HepG2 (cell line): Measurements from ENCODE around the gene SDC4. TPM values are rescaled to one million over a fixed set of nuclear protein-coding genes. Genes with fewer than 3 reads are reported as not detected.

Source experiments
- FOSL2 ChIP-seq: sonication (generic); formaldehyde crosslinking; IDR thresholded peaks from 2 replicates; pipeline ENCODE4 v1.4.0; 2020; ENCODE audit warnings: missing genetic modification reagents
- GATAD2A ChIP-seq: IDR thresholded peaks from 2 replicates; pipeline ENCODE4 v1.6.1; 2016
- IKZF5 ChIP-seq: IDR thresholded peaks from 2 replicates; pipeline ENCODE4 v1.6.1; 2018; ENCODE audit warnings: missing genetic modification reagents, mild to moderate bottlenecking, missing compliant biosample characterization
- KLF16 ChIP-seq, 2 experiments: sonication (generic) in 1 of 2; formaldehyde crosslinking in 1 of 2; IDR thresholded peaks; 2 replicates each; pipeline versions ENCODE4 v1.6.1 to v1.8.0; 2016 to 2023; ENCODE audit warnings: missing genetic modification reagents in 2 of 2, missing compliant biosample characterization in 1 of 2
- MED1 ChIP-seq: sonication (generic); formaldehyde crosslinking; IDR thresholded peaks from 2 replicates; pipeline ENCODE4 v1.4.0; 2020; ENCODE audit warnings: missing genetic modification reagents
- RARG ChIP-seq: sonication (generic); formaldehyde crosslinking; IDR thresholded peaks from 2 replicates; pipeline ENCODE4 v1.4.0; 2020; ENCODE audit warnings: low read depth, mild to moderate bottlenecking, missing genetic modification reagents
- SCMH1 ChIP-seq: sonication (generic); formaldehyde crosslinking; IDR thresholded peaks from 2 replicates; pipeline ENCODE4 v1.9.0; 2021; ENCODE audit warnings: missing genetic modification reagents, mild to moderate bottlenecking, borderline replicate concordance
- SIX1 ChIP-seq: sonication (generic); formaldehyde crosslinking; IDR thresholded peaks from 2 replicates; pipeline ENCODE4 v1.4.0; 2020; ENCODE audit warnings: missing genetic modification reagents, borderline replicate concordance
- SIX4 ChIP-seq: sonication (generic); formaldehyde crosslinking; IDR thresholded peaks from 2 replicates; pipeline ENCODE4 v1.4.0; 2020; ENCODE audit warnings: missing genetic modification reagents
- SNAPC2 ChIP-seq: sonication (generic); formaldehyde crosslinking; IDR thresholded peaks from 2 replicates; pipeline ENCODE4 v1.8.1; 2022; ENCODE audit warnings: mild to moderate bottlenecking, missing genetic modification reagents
- SYNCRIP ChIP-seq: fragments of 200-400 bp; formaldehyde crosslinking; IDR thresholded peaks from 2 replicates; pipeline ENCODE4 v1.6.1; 2018; ENCODE audit warnings: mild to moderate bottlenecking, low read depth, low read length; ENCODE audit not compliant: insufficient read depth
- ZFP36 ChIP-seq: fragments of 150-350 bp; IDR thresholded peaks from 2 replicates; pipeline ENCODE4 v1.6.1; 2018; ENCODE audit warnings: borderline replicate concordance, low read length, low read depth; ENCODE audit not compliant: partially characterized antibody
- ZFYVE20 ChIP-seq: sonication (generic); formaldehyde crosslinking; IDR thresholded peaks from 2 replicates; pipeline ENCODE4 v1.8.0; 2023; ENCODE audit warnings: low read depth, mild to moderate bottlenecking, moderate library complexity, missing genetic modification reagents, borderline replicate concordance
- ZNF142 ChIP-seq: sonication (generic); formaldehyde crosslinking; IDR thresholded peaks from 2 replicates; pipeline ENCODE4 v1.4.0; 2020; ENCODE audit warnings: missing genetic modification reagents
- ZNF256 ChIP-seq: sonication (generic); formaldehyde crosslinking; conservative IDR thresholded peaks from 2 replicates; pipeline ENCODE4 v1.4.0; 2020; ENCODE audit warnings: missing genetic modification reagents
- ZNF276 ChIP-seq: sonication (generic); formaldehyde crosslinking; IDR thresholded peaks from 2 replicates; pipeline ENCODE4 v1.4.0; 2020; ENCODE audit warnings: mild to moderate bottlenecking, low read depth, missing genetic modification reagents
- ZNF414 ChIP-seq: sonication (generic); formaldehyde crosslinking; IDR thresholded peaks from 2 replicates; pipeline ENCODE4 v1.5.0; 2020; ENCODE audit warnings: missing genetic modification reagents
- ZNF562 ChIP-seq: sonication (generic); formaldehyde crosslinking; IDR thresholded peaks from 2 replicates; pipeline ENCODE4 v1.8.0; 2022; ENCODE audit warnings: missing genetic modification reagents, borderline replicate concordance
- ZNF652 ChIP-seq: IDR thresholded peaks from 2 replicates; pipeline ENCODE4 v1.6.1; 2016; ENCODE audit warnings: low read depth, borderline replicate concordance
- polyA plus RNA-seq, 8 experiments: library from polyadenylated mRNA; depleted of rRNA in 3 of 8; stranded (reverse) in 7 of 8; unstranded in 1 of 8; fragments of >200 nt; fragmentation: Illumina TruSeq in 4 of 8; extraction: Trizol in 4 of 8; gene quantifications; 2 replicates each; pipeline versions ENCODE4 v1.2.1 to v1.2.3, GENCODE V29; 2011 to 2016; ENCODE audit warnings: low read depth in 4 of 8, missing spikeins in 1 of 8, mixed read lengths in 1 of 8; ENCODE audit not compliant: insufficient read depth in 1 of 8
- total RNA-seq, 5 experiments: library from RNA; depleted of rRNA; stranded (reverse); fragments of >200 nt; fragmentation: Illumina TruSeq; extraction: Trizol; gene quantifications; 2 replicates each; pipeline ENCODE4 v1.2.3, GENCODE V29; 2016; ENCODE audit warnings: low read depth in 1 of 5

Gene SDC4
- total and polyA plus RNA-seq, 2 of the 13 experiments (the other 11 are each of a cell fraction or from before 2014, with no cell fraction given): 49.0 to 65.1 TPM

GRCh38 chr20:45322952-45323383, 25.3 kb downstream of the SDC4 start (continued):
- TF ChIP-seq ZNF142 (CRISPR knock-in tag) (0 out of 2 replicates have a peak, but pooled peaks have one; percentile 44), ZNF652 (CRISPR knock-in tag) (0 out of 2 replicates have a peak, but pooled peaks have one; percentile 26), SNAPC2 (CRISPR knock-in tag) (peak; percentile 56; the same call in 1 of the 2 replicates), ZFP36 (no peak), GATAD2A (CRISPR knock-in tag) (peak; percentile 74), SIX1 (CRISPR knock-in tag) (peak; percentile 29; the same call in 1 of the 2 replicates), FOSL2 (peak; percentile 68), ZNF276 (CRISPR knock-in tag) (no peak), ZNF562 (no peak), SCMH1 (CRISPR knock-in tag) (no peak), IKZF5 (CRISPR knock-in tag) (no peak), KLF16 (CRISPR knock-in tag; IDR thresholded peaks at IDR 0.05) (peak in 1 of 2 experiments; percentile 68; a peak in 2 of 4 replicates), ZNF256 (CRISPR knock-in tag) (no peak), SIX4 (no peak), MED1 (CRISPR knock-in tag) (peak; percentile 47; the same call in 1 of the 2 replicates), RARG (CRISPR knock-in tag) (no peak), ZFYVE20 (CRISPR knock-in tag) (no peak), SYNCRIP (no peak), ZNF414 (CRISPR knock-in tag) (no peak)
